HL-60 (cell line): Measurements from ENCODE around the gene HMCN1.

Source experiments
- CTCF ChIP-seq: IDR thresholded peaks from one replicate; pipeline ENCODE4 v1.5.1; 2011; ENCODE audit warnings: low read length, control low read depth, inconsistent platforms; ENCODE audit not compliant: insufficient read depth
- POLR2AphosphoS5 ChIP-seq: IDR thresholded peaks from 2 replicates; pipeline ENCODE4 v1.6.1; 2012; ENCODE audit warnings: low read depth

DNA sequence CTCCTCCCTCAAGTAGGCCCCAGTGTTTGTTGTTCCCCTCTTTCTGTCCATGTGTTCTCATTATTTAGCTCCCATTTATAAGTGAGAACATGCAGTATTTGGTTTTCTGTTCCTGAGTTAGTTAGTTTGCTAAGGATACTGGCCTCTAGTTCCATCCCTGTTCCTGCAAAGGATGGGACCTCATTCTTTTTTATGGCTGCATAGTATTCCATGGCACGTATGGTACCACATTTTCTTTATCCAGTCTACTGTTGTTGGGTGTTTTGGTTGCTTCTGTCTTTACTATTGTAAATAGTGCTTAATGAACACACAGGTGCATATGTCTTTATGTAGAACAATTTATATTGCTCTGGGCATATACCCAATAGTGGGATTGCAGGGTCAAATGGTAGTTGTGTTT is 408.0 kb downstream of the HMCN1 start:
- TF ChIP-seq CTCF (no peak), POLR2AphosphoS5 (no peak)
